K562 (cell line): ENCODE results near the gene DDIT3. TPM values are rescaled to one million over a fixed set of nuclear protein-coding genes. Genes with fewer than 3 reads are reported as not detected.

ENCODE experiments used
- ATAC-seq: fragments of 200-7000 bp; cut with Tn5 transposase; 3 replicates; pipeline ENCODE4 v1.9.1; 2020; ENCODE audit warnings: moderate library complexity
- BruUV-seq: library from RNA; stranded (reverse); fragments of 400-500 nt; replicated peaks from 2 replicates; lab custom pipeline; 2021; lab: Mats Ljungman, UMichigan
- CTCF ChIA-PET: fragments of 300-600 bp; formaldehyde crosslinking; extraction: SDS; loops from one replicate; lab custom pipeline; 2021; ENCODE audit warnings: low intra/inter-chr PET ratio; lab: Yijun Ruan, JAX
- POLR2A ChIA-PET: fragments of 300-600, 350-650 bp; sonication (Branson Sonifier 250); formaldehyde crosslinking; extraction: SDS; loops from one replicate; lab custom pipeline; 2021; ENCODE audit warnings: antibody characterized with exemption, inconsistent platforms; lab: Yijun Ruan, JAX
- DNase-seq, 4 experiments: peaks; one replicate each; pipeline versions ENCODE4 v3.0.0 to v3.0.0-alpha.2; 2011 to 2018; ENCODE audit warnings: low spot score in 3 of 4, mixed read lengths in 3 of 4; ENCODE audit errors: extremely low read depth in 1 of 4
- FAIRE-seq: peaks from 2 replicates; lab custom pipeline; 2011; peaks lifted over from hg19 to GRCh38; lab: Jason Lieb, UNC
- H2AFZ ChIP-seq: 2 replicates; pipeline ENCODE4 v1.6.0; 2011; ENCODE audit warnings: low read depth, low read length, control low read depth, inconsistent platforms
- H3K27ac ChIP-seq: fragments of 200-600 bp; 3 replicates; pipeline ENCODE4 v1.8.0; 2011; ENCODE audit warnings: low read depth, mild to moderate bottlenecking, control low read depth, inconsistent platforms, low read length, moderate library complexity, mixed read lengths; ENCODE audit errors: extremely low read depth
- H3K27me3 ChIP-seq, 2 experiments: fragments of 300-600 bp in 1 of 2; 2 replicates in 1 of 2; 3 replicates in 1 of 2; pipeline versions ENCODE4 v1.6.0 to v1.8.0; 2011; ENCODE audit warnings: inconsistent platforms in 2 of 2, low read length in 2 of 2, mild to moderate bottlenecking in 1 of 2, mixed read lengths in 1 of 2, moderate library complexity in 1 of 2; ENCODE audit not compliant: control insufficient read depth in 2 of 2, insufficient read depth in 2 of 2
- H3K36me3 ChIP-seq: fragments of 300-600 bp; 3 replicates; pipeline ENCODE4 v1.8.0; 2011; ENCODE audit warnings: mild to moderate bottlenecking, low read length, inconsistent platforms; ENCODE audit not compliant: control insufficient read depth, insufficient read depth
- H3K4me1 ChIP-seq, 2 experiments: fragments of 200-600 bp in 1 of 2; replicated peaks in 1 of 2; 2 replicates in 1 of 2; 3 replicates in 1 of 2; pipeline versions ENCODE4 v1.5.1 to v1.8.0; 2011; ENCODE audit warnings: inconsistent platforms in 2 of 2, low read length in 2 of 2, mild to moderate bottlenecking in 1 of 2, mixed read lengths in 1 of 2, moderate library complexity in 1 of 2; ENCODE audit not compliant: control insufficient read depth in 2 of 2, insufficient read depth in 2 of 2
- H3K4me2 ChIP-seq: 2 replicates; pipeline ENCODE4 v1.6.1; 2011; ENCODE audit warnings: low read length, control low read depth, inconsistent platforms, mixed read lengths; ENCODE audit not compliant: insufficient read depth
- H3K4me3 ChIP-seq: fragments of 200-600 bp; sonication (generic), shearing (Covaris generic); 2 replicates; pipeline ENCODE4 v1.5.1; 2016; ENCODE audit warnings: control low read depth, inconsistent platforms
- H3K79me2 ChIP-seq: fragments of 200-600 bp; 3 replicates; pipeline ENCODE4 v1.8.0; 2011; ENCODE audit warnings: low read length, inconsistent platforms; ENCODE audit not compliant: control insufficient read depth, insufficient read depth
- H3K9ac ChIP-seq, 2 experiments: 2 replicates each; pipeline versions ENCODE4 v1.6.0 to v1.6.1; 2011; ENCODE audit warnings: low read depth in 2 of 2, low read length in 2 of 2, control low read depth in 1 of 2, inconsistent platforms in 1 of 2, mild to moderate bottlenecking in 1 of 2, mixed read lengths in 1 of 2; ENCODE audit not compliant: insufficient read depth in 1 of 2
- H3K9me1 ChIP-seq: one replicate; pipeline ENCODE4 v1.6.0; 2011; ENCODE audit warnings: inconsistent platforms, mild to moderate bottlenecking, low read length, moderate library complexity; ENCODE audit not compliant: control insufficient read depth, insufficient read depth
- H3K9me3 ChIP-seq: replicated peaks from 2 replicates; pipeline ENCODE4 v1.5.1; 2011; ENCODE audit warnings: low read depth, low read length, inconsistent platforms; ENCODE audit not compliant: control insufficient read depth, insufficient read depth
- H4K20me1 ChIP-seq: replicated peaks from 2 replicates; pipeline ENCODE4 v1.6.1; 2011; ENCODE audit warnings: low read length, inconsistent platforms, mixed read lengths; ENCODE audit not compliant: control insufficient read depth, insufficient read depth
- CC2D1A ChIP-seq: fragments of 450-650 bp; IDR thresholded peaks from 2 replicates; pipeline ENCODE4 v1.6.1; 2017; ENCODE audit warnings: mild to moderate bottlenecking
- CSDE1 ChIP-seq, 2 experiments: fragments of 450-650 bp; IDR thresholded peaks; 2 replicates each; pipeline ENCODE4 v1.6.1; 2016; ENCODE audit warnings: mild to moderate bottlenecking in 1 of 2
- ILF3 ChIP-seq: fragments of 450-650 bp; IDR thresholded peaks from 2 replicates; pipeline ENCODE4 v1.6.1; 2018; ENCODE audit warnings: antibody characterized with exemption, mild to moderate bottlenecking, moderate library complexity, borderline replicate concordance
- IRF2 ChIP-seq: sonication (generic); formaldehyde crosslinking; IDR thresholded peaks from 2 replicates; pipeline ENCODE4 v1.8.1; 2022; ENCODE audit warnings: mild to moderate bottlenecking, missing genetic modification reagents
- NFRKB ChIP-seq: fragments of 450-650 bp; IDR thresholded peaks from 2 replicates; pipeline ENCODE4 v1.6.1; 2016; ENCODE audit warnings: low read depth
- RBBP5 ChIP-seq: fragments of 200-600 bp; sonication (generic); IDR thresholded peaks from 2 replicates; pipeline ENCODE4 v1.6.1; 2012; ENCODE audit warnings: borderline replicate concordance, mild to moderate bottlenecking, low read length, control low read depth, inconsistent platforms; ENCODE audit not compliant: insufficient read depth, poor library complexity, severe bottlenecking
- RBM39 ChIP-seq: fragments of 200-400 bp; formaldehyde crosslinking; optimal IDR thresholded peaks from 2 replicates; pipeline ENCODE3; 2018; ENCODE audit warnings: low read depth, low read length
- SMARCC2 ChIP-seq: fragments of 450-650 bp; IDR thresholded peaks from 2 replicates; pipeline ENCODE4 v1.6.1; 2017; ENCODE audit warnings: antibody characterized with exemption, moderate library complexity, mild to moderate bottlenecking, low read depth
- ZFP30 ChIP-seq: fragments of 250-450 bp; sonication (Bioruptor Pico); IDR thresholded peaks from 2 replicates; pipeline ENCODE4 v1.8.0; 2022; ENCODE audit warnings: moderate library complexity, mild to moderate bottlenecking, inconsistent platforms, borderline replicate concordance
- ZNF584 ChIP-seq: fragments of 200-800 bp; sonication (Bioruptor generic); IDR thresholded peaks from 2 replicates; pipeline ENCODE4 v1.6.1; 2016; ENCODE audit warnings: low read depth, mild to moderate bottlenecking, missing genetic modification characterization, missing compliant biosample characterization
- WGBS: fragments of 100-300 bp; shearing (Covaris generic); methylation state at CpG from one replicate; pipeline ENCODE4 v1.1.6; 2016; ENCODE audit warnings: low coverage, mixed read lengths; ENCODE audit not compliant: insufficient coverage; ENCODE audit errors: missing lambda C conversion rate; 5-methylcytosine and 5-hydroxymethylcytosine counted together
- in situ Hi-C: fragments of 300-500 bp; cut with MboI; formaldehyde crosslinking; loops from 4 replicates; pipeline ENCODE4 v1.15.0; 2018; ENCODE audit warnings: inconsistent platforms, mixed read lengths
- intact Hi-C: fragments of 100-400 bp; cut with micrococcal nuclease; formaldehyde crosslinking; loops from 2 replicates; pipeline ENCODE4 v1.14.2; 2022
- polyA plus RNA-seq, 8 experiments: library from polyadenylated mRNA; depleted of rRNA in 4 of 8; stranded (reverse) in 5 of 8; unstranded in 3 of 8; fragments of >200 nt; fragmentation: Nextera tagmentation in 2 of 8; fragmentation: Illumina TruSeq in 1 of 8; extraction: Ambion mirVana in 2 of 8; extraction: Trizol in 1 of 8; gene quantifications; 2 replicates each; pipeline versions ENCODE4 v1.2.1 to v1.2.3, GENCODE V29; 2011 to 2014; ENCODE audit warnings: inconsistent platforms in 1 of 8, missing spikeins in 1 of 8
- total RNA-seq, 7 experiments: library from RNA; depleted of rRNA in 6 of 7; stranded (reverse); fragments of >200 nt in 6 of 7; fragmentation: Illumina TruSeq in 2 of 7; extraction: Trizol in 2 of 7; gene quantifications; 2 replicates each; pipeline versions ENCODE4 v1.2.1 to v1.2.3, GENCODE V29; 2011 to 2021; ENCODE audit warnings: low replicate concordance in 1 of 7
- TF ChIP-seq, protein P1 (sequence below): fragments of 250-450 bp; sonication (Bioruptor Pico); IDR thresholded peaks from 2 replicates; pipeline ENCODE4 v1.5.0; 2021; ENCODE audit warnings: mild to moderate bottlenecking, borderline replicate concordance
- TF ChIP-seq, protein P2 (sequence below): fragments of 450-650 bp; IDR thresholded peaks from 2 replicates; pipeline ENCODE4 v1.6.1; 2017; ENCODE audit warnings: mild to moderate bottlenecking, moderate library complexity

DDIT3 gene
- total and polyA plus RNA-seq, 9 of the 15 experiments (the other 6 are each of a cell fraction or from before 2014, with no cell fraction given): 59.1 to 272 (median 89.9) TPM

DNA sequence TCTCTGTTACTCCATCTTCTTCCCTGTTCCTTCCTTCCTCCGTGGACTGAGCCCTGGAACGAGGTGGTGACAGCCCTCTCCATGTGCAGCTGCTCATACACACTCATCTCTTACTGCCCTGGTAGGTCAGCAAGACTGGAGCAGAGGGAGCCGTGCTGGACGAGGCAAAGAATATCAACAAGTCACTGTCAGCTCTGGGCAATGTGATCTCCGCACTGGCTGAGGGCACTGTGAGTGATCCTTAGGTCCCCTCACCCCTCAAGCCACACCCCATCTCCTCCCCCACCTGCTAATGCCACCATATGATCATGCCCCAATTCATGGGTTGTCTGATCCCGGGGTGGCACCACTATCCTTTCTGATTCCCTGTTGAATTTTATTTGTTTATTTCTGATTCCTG lies 48.5 kb upstream of the DDIT3 start:
- Histone ChIP-seq H3K27me3 (no peaks in the 10 kb centered on the region), H3K9me1 (no peaks in the 10 kb centered on the region), H3K36me3 (peaks cover 55% of the 10 kb centered on the region; the same call in 2 of the 3 replicates), H3K4me2 (no peak overlapping the region), H2AFZ (no peak overlapping the region), H3K9ac (no peak overlapping the region; a peak in 1 of 4 replicates), H4K20me1 (no peaks in the 10 kb centered on the region), H3K4me1 (no peaks in the 10 kb centered on the region), H3K27ac (no peak overlapping the region), H3K9me3 (no peaks in the 10 kb centered on the region), H3K4me3 (no peak overlapping the region), H3K79me2 (no peaks in the 10 kb centered on the region)
- intact Hi-C loops (no loop called here), in situ Hi-C loops (no loop called here)
- ChIA-PET POLR2A (interaction anchor here (0.6 kb wide), 2 partner anchors 105 to 231 kb away, joined by 3 read pairs; no protein-coding TSS in a partner anchor), CTCF (no interaction called here)
- 79% methylated on average over 6 of the region's 6 CpGs for WGBS
- no peak for FAIRE-seq
- TF ChIP-seq IRF2 (CRISPR knock-in tag) (0 out of 2 replicates have a peak, but pooled peaks have one; percentile 22), CC2D1A (no peak)
- no peak for DNase-seq
- ATAC-seq: no peak
- no TSS peak for BruUV-seq

DNA sequence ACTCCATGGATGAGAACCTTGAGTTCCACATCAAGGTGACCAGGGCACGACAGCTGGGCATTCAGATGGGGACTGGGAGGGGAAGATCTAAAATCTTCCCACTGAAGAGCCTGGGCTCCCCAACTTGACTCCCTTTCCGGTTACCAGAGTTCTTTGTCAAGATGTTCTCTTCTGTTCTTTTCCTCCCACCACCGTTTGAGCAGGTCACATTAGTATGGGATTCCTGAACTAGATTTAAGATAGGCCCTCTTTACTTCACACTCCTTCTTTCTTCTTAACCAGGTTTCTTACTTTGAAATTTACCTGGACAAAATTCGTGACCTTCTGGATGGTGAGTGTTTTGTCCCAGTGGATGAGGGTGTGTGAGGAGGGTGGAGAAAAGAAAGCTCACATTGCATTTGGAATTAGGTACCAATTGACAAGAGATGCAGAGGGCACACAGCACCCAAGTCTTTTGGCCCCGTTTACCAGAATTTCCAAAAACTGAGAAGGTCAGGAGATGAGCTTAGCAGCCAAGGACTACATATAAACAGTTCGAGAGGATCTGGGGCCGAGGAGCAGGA lies 43.9 kb upstream of the DDIT3 start:
- DNase-seq (no peak), FAIRE-seq (no peak), ATAC-seq (no peak)
- Histone ChIP-seq H2AFZ (no peak overlapping the region), H4K20me1 (no peaks in the 10 kb centered on the region), H3K27me3 (no peaks in the 10 kb centered on the region), H3K9ac (no peak overlapping the region), H3K9me1 (no peaks in the 10 kb centered on the region), H3K27ac (no peak overlapping the region), H3K79me2 (peaks cover 3% of the 10 kb centered on the region; the same call in 1 of the 3 replicates), H3K4me2 (no peak overlapping the region), H3K9me3 (no peaks in the 10 kb centered on the region), H3K4me3 (no peak overlapping the region), H3K4me1 (peaks cover 0 to 4% of the 10 kb centered on the region in 2 experiments; a peak in 2 of 5 replicates), H3K36me3 (peaks cover 28% of the 10 kb centered on the region; the same call in 2 of the 3 replicates)
- intact Hi-C loops: no loop called here
- in situ Hi-C loops: no loop called here
- 72% methylated on average over 7 of the region's 7 CpGs for WGBS
- no TSS peak for BruUV-seq
- ChIA-PET POLR2A (interaction anchor here (0.7 to 2.5 kb wide), 5 partner anchors 11 to 230 kb away, joined by 3 to 16 read pairs (median 4); partner anchors contain the start of genes DCTN2 and DDIT3), CTCF (no interaction called here)
- no peak for TF ChIP-seq ZNF584
- no peak for TF ChIP-seq CSDE1 (IDR thresholded peaks at IDR 0.05)
- no peak for TF ChIP-seq NFRKB
- TF ChIP-seq ZFP30 (CRISPR knock-in tag): no peak
- TF ChIP-seq ILF3: no peak
- TF ChIP-seq RBBP5: no peak
- TF ChIP-seq SMARCC2: no peak
- TF ChIP-seq, protein P1, sequence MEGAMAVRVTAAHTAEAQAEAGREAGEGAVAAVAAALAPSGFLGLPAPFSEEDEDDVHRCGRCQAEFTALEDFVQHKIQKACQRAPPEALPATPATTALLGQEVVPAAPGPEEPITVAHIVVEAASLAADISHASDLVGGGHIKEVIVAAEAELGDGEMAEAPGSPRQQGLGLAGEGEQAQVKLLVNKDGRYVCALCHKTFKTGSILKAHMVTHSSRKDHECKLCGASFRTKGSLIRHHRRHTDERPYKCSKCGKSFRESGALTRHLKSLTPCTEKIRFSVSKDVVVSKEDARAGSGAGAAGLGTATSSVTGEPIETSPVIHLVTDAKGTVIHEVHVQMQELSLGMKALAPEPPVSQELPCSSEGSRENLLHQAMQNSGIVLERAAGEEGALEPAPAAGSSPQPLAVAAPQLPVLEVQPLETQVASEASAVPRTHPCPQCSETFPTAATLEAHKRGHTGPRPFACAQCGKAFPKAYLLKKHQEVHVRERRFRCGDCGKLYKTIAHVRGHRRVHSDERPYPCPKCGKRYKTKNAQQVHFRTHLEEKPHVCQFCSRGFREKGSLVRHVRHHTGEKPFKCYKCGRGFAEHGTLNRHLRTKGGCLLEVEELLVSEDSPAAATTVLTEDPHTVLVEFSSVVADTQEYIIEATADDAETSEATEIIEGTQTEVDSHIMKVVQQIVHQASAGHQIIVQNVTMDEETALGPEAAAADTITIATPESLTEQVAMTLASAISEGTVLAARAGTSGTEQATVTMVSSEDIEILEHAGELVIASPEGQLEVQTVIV (CRISPR knock-in tag): no peak
- TF ChIP-seq, protein P2, sequence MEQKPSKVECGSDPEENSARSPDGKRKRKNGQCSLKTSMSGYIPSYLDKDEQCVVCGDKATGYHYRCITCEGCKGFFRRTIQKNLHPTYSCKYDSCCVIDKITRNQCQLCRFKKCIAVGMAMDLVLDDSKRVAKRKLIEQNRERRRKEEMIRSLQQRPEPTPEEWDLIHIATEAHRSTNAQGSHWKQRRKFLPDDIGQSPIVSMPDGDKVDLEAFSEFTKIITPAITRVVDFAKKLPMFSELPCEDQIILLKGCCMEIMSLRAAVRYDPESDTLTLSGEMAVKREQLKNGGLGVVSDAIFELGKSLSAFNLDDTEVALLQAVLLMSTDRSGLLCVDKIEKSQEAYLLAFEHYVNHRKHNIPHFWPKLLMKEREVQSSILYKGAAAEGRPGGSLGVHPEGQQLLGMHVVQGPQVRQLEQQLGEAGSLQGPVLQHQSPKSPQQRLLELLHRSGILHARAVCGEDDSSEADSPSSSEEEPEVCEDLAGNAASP: no peak
- no peak for TF ChIP-seq RBM39
